Stimulated activated CD8-positive, alpha-beta memory T cell treated with anti-CD3 and anti-CD28 coated beads, Interleukin-7, amount 100 ng/mL, for 4 hours (primary cell): Measurements from ENCODE around the gene PRKCQ.

Source experiments
- DNase-seq, 2 donors: peaks; one replicate each; pipeline ENCODE4 v3.0.0-alpha.2; 2020; ENCODE audit warnings: low read depth in 2 of 2

The PRKCQ gene

GRCh38 chr10:6579904-6580278, at the start of gene PRKCQ:
Gene PRKCQ, minus strand, starts transcription at chr10:6580276. Its CDS starts 65,141 bp downstream, at chr10:6515135.
- DNase-seq: no peak

GRCh38 chr10:6625428-6625827, 45.4 kb upstream of the PRKCQ start:
- no peak for DNase-seq

GRCh38 chr10:6624392-6624791, 44.3 kb upstream of the PRKCQ start:
- no peak for DNase-seq

GRCh38 chr10:6622921-6623320, 42.8 kb upstream of the PRKCQ start:
- DNase-seq: no peak

GRCh38 chr10:6621536-6621935, 41.5 kb upstream of the PRKCQ start:
- no peak for DNase-seq

GRCh38 chr10:6619660-6620059, 39.6 kb upstream of the PRKCQ start:
- no peak for DNase-seq

- DNase-seq: no peak
These were observed 38.3 kb upstream of the PRKCQ start for GRCh38 chr10:6618340-6618739.

- no peak for DNase-seq
These were observed 37.4 kb upstream of the PRKCQ start for GRCh38 chr10:6617309-6618076.

GRCh38 chr10:6615971-6616370, 35.9 kb upstream of the PRKCQ start:
- DNase-seq: no peak

GRCh38 chr10:6612371-6612770, 32.3 kb upstream of the PRKCQ start:
- no peak for DNase-seq

- no peak for DNase-seq
These were observed 30.6 kb upstream of the PRKCQ start for GRCh38 chr10:6610647-6611046.

- DNase-seq: no peak
These were observed 29.5 kb upstream of the PRKCQ start for GRCh38 chr10:6609625-6610024.

GRCh38 chr10:6607778-6608177, 27.7 kb upstream of the PRKCQ start:
- no peak for DNase-seq

- peak; percentile 17 to 49 for DNase-seq
These were observed 27.1 kb upstream of the PRKCQ start for GRCh38 chr10:6607182-6607581.

GRCh38 chr10:6603142-6604125, 23.4 kb upstream of the PRKCQ start:
- no peak for DNase-seq

- no peak for DNase-seq
These were observed 22.6 kb upstream of the PRKCQ start for GRCh38 chr10:6602700-6603084.

GRCh38 chr10:6602026-6602699, 22.1 kb upstream of the PRKCQ start:
- no peak for DNase-seq

GRCh38 chr10:6601246-6601805, 21.2 kb upstream of the PRKCQ start:
- no peak for DNase-seq

- DNase-seq: no peak
These were observed 20.3 kb upstream of the PRKCQ start for GRCh38 chr10:6600224-6600987.

GRCh38 chr10:6598679-6599078, 18.6 kb upstream of the PRKCQ start:
- DNase-seq: no peak

- DNase-seq: no peak
These were observed 17.4 kb upstream of the PRKCQ start for GRCh38 chr10:6597478-6597877.
